Hindlimb muscle (tissue), 1 donor: ENCODE measurements around the gene PPP1R16B. TPM values are rescaled to one million over a fixed set of nuclear protein-coding genes. Genes with fewer than 3 reads are reported as not detected.

Experiments used
- DNase-seq: peaks from one replicate; pipeline ENCODE4 v3.0.0-alpha.2; 2013
- polyA plus RNA-seq: library from polyadenylated mRNA; unstranded; fragments of 120-200 nt; gene quantifications from one replicate; pipeline ENCODE4 v1.2.1, GENCODE V29; 2013; ENCODE audit not compliant: insufficient read length

Gene PPP1R16B
- polyA plus RNA-seq, 1 donor = 3.7 TPM

DNA sequence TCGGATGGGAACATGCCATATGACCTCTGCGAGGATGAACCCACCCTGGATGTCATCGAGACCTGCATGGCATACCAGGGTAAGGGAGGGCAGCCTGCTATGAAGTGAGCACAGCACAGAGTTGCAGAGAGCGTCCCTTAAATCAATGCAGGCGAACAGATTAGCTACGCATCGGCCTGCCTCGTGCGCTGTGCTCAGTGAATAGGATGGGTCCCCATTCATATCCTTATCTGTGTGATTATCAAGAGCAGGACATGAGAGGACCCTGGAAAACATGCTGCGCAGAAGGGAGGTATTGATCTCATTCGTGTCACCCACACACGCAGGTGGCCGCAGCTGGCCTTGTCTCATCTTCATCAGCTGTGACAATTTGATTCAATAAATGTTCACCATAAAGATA is 95.1 kb downstream of the PPP1R16B start:
- DNase-seq = no peak

DNA sequence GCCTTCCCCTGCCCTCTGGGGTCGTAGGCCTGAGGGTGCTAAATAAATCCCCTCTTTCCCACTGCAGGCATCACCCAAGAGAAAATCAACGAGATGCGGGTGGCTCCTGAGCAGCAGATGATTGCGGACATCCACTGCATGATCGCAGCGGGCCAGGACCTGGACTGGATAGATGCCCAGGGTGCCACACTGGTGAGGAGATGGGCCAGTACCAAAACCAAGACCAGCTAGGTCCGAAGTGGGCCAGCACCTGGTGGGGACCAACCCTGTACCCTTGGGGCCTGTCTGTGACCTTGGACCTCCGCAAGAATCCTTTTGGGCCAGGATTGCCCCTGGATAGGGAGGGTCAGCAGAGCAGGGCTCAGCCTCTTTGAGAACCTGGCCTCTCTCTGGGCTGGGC is 97.1 kb downstream of the PPP1R16B start:
- DNase-seq = no peak

DNA sequence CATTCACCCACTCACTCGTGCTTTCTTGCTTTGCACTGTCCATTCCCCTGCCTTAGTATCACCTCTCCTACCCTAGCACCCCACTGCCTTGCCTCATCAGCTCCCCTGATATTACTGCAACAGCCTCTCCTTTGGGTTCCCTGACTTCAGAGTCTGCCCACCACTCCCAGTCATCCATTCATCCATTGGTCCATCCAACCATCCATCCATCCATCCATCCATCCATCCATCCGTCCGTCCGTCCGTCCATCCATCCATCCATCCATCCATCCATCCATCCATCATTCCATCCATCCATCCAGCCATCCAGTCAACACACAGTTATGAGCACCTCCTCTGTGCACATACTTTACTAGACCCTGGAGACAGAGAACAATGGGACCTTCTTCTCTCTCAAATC is 97.8 kb downstream of the PPP1R16B start:
- DNase-seq = no peak

DNA sequence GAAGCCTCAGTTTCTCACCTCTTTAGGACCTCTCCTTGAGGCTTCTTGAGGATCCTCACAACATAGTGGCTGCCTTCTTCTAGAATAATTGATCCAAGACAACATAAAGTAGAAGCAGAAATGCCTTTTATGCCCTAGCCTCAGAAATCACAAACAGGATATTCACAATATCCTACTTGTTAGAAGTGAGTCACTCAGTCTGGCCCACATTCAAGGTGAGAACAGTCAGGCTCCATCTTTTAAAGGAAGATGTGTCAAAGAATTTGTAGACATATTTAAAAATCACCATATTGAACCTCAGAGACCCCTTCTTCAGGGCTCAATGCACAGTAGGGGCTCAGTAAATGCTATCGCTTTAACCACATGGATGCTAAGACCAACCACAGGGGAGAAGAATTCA is 99.9 kb downstream of the PPP1R16B start:
- no peak for DNase-seq

DNA sequence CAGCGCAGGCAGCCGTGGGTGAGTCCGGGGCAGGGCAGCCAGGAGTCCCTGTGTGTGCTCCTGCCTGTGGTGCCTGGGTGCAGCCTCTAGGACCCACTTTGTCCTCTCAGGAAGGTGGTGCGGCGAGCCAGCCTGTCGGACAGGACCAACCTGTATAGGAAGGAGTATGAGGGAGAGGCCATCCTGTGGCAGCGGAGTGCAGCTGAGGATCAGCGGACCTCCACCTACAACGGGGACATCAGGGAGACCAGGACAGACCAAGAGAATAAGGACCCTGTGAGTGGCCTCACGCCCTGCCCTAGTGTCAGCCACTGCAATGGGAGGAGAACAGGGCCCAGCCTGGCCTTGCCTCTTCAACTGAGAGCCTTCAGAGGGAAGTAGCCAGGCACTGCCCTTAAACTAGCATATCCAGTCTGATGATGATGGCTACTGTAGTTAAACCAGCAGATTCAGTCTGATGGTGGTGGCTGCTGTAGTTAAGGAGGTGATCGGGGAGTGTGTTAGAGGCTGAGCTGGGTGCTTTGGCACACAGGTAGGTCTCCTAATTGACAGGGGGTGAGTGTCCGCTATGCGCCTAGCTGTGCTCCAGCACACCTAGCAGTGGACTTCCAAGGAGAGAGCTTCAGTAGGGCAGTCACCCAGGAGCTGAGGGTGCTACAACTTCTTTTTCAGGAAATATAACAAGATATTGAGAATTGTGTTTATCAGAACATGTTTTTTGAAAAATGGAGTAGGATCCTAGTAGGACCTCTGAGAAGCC is 102.6 kb downstream of the PPP1R16B start:
- no peak for DNase-seq

DNA sequence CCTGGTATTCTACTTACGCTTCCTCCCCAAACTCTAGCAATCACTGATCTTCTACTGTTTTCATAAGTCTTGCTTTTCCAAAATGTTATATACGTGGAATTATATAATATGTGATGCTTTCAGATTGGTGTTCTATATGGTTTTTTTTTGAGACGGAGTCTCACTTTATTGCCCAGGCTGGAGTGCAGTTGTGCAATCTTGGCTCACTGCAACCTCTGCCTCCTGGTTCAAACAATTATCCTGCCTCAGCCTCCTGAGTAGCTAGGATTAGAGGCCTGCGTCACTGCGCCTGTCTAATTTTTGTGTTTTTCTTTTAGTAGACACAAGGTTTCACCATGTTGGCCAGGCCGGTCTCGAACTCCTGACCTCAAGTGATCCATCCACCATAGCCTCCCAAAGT is 109.9 kb downstream of the PPP1R16B start:
- no peak for DNase-seq

DNA sequence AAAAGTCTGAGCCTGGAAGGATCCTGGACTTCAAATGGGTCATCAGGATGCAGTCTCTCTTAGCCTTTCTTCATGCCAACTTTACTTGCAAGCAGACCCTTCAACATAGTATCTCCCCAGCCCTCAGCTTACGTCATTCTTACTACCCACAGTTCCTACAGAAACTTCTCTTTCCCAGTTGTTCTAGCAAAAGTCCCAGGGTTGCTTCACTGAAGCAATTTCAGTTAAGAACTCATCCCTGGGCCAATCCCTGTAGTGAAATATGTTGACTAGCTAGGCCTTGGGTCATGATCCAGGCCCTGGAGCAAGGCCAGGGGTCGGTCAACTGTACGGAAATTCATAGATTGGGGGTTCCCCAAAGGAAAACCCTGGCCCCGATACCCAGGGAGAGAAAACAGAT is 112.2 kb downstream of the PPP1R16B start:
- no peak for DNase-seq

DNA sequence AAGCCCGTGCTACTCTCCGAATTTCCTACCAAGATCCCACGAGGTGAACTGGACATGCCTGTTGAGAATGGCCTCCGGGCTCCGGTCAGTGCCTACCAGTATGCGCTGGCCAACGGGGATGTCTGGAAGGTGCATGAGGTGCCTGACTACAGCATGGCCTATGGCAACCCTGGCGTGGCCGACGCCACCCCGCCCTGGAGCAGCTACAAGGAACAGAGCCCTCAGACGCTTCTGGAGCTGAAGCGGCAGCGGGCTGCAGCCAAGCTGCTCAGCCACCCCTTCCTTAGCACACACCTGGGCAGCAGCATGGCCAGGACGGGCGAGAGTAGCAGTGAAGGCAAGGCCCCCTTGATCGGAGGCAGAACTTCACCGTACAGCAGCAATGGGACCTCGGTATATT is 112.7 kb downstream of the PPP1R16B start:
- no peak for DNase-seq

DNA sequence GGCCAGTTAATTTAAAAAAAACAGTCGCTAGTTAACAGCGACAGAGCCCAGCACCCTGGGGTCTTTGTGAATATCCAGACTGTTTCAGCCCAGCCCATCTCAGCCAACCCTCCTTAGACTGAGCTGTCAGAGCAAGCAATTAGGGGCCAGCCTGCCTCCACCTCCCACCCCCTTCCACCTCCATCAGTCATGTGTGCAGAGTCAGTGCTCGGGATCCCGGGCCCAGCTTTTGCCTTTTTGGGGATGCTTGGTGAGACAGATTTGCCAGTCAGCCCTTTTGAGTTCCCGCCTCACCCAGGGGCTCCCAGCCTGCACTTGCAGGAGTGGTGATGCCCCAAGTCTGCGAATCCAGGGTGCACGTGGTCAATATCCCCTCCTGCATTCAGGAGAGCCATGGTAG is 114.2 kb downstream of the PPP1R16B start:
- DNase-seq = no peak

DNA sequence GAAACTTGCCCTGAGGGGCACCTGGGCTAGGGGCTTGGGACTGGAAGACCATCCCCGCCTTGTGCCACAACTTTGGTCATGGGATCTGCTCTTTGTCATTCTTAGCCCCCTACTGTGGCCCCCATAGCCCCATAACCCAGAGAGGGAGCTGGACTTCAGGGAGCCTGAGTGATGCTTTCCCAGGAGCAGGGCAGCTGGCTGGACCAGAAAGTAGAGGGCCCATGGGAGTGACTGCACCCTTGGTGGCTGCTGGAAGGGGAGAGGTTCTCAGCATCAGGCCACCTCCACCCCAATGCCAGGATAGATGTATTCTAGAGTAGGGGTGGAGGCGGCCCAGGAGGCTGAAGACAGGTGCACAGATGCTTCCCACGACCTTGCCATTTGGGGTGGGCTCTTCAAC is 114.9 kb downstream of the PPP1R16B start:
- no peak for DNase-seq

DNA sequence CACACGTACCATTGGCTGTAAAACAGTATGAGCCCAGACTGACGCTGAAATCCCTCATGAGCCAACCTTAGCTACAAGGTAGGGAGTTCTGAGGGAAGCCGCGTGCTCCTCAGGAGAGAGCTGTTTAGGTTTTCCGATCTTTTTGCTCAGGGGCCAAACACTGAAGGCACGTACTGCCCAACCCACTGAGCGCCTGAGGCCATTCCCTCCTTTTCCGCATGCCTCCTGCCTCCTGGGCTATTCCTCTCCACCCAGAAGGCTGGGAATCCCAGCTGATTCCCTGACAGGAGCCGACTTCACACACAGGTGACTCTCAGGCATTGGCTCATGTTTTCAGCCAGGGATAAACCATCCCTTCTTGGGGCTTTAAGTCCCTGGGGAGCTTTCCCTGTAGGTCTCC is 115.4 kb downstream of the PPP1R16B start:
- no peak for DNase-seq

DNA sequence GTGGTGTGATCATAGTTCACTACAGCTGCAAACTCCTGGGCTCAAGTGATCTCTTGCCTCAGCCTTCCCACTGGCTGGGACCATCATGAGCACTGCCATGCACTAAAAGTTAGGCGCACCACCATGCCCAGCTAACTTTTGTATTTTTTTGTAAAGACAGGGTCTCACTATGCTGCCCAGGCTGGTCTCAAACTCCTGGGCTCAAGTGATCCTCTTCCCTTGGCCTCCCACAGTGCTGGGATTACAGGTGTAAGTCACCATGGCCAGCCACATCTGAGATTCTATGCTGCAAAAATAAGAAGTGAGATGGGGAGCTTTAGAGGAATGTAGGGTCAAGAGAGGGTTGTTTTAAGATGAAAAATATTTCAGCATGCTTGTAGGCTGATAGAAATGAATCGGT is 119.2 kb downstream of the PPP1R16B start:
- no peak for DNase-seq

DNA sequence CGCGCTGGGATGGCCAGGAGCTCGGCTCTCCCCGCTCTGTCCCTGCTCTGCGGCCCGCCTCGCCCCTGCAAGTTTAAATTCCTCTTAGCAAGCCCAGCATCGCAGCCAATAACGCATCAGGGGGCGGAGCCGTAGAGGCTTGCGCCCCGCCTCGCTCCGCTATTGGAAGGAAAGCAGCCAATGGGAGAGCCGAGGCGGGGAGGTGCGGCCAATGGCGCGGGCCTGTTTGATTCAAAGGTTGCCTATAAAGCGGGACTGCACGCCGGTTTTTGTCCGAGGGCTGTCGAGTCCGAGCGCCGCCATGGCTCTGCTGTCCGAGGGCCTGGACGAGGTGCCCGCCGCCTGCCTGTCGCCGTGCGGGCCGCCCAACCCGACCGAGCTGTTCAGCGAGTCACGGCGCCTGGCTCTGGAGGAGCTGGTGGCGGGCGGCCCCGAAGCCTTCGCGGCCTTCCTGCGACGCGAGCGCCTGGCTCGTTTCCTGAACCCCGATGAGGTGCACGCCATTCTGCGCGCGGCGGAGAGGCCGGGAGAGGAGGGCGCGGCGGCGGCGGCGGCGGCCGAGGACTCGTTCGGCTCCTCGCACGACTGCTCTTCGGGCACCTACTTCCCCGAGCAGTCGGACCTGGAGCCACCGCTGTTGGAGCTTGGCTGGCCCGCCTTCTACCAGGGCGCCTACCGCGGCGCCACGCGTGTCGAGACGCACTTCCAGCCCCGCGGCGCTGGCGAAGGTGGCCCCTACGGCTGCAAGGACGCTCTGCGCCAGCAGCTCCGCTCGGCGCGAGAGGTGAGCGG is 120.8 kb downstream of the PPP1R16B start, which contains the start of gene FAM83D:
TSS of gene FAM83D (plus strand) at position 276 of the 792 bp plus-strand sequence. CDS start at position 302, 26 bp downstream.
- peak; percentile 95 for DNase-seq

DNA sequence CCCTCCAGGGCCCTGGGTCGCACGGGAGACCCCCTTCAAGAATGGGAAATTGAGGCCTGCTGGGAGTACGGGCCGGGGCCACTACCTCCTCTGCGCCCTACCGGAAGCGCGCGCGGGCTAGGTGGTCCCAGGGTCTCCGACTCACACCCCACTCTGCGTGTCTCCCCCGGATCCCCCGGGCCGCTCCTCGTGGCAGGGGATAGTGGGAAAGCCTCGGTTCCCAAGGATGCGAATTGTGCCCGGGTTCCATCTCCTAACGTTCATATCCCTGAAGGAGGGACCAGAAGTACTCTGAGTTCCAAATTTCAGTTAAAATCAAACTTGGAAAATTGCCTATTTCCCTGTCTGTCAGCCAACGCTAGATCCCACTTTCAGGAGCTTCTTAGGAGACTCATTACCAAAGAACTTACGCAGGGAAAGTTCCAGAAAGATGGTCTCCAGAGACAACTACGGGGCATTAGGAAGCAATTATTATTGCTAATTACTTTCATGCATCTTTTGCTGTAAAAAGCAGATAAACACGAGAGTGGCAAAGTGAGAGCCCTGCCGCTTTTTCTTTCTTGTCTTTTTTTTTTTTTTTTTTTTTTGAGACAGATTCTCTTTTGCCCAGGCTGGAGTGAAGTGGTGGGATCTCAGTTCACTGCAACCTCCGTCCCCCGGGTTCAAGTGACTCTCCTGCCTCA is 121.6 kb downstream of the PPP1R16B start:
- DNase-seq = no peak

DNA sequence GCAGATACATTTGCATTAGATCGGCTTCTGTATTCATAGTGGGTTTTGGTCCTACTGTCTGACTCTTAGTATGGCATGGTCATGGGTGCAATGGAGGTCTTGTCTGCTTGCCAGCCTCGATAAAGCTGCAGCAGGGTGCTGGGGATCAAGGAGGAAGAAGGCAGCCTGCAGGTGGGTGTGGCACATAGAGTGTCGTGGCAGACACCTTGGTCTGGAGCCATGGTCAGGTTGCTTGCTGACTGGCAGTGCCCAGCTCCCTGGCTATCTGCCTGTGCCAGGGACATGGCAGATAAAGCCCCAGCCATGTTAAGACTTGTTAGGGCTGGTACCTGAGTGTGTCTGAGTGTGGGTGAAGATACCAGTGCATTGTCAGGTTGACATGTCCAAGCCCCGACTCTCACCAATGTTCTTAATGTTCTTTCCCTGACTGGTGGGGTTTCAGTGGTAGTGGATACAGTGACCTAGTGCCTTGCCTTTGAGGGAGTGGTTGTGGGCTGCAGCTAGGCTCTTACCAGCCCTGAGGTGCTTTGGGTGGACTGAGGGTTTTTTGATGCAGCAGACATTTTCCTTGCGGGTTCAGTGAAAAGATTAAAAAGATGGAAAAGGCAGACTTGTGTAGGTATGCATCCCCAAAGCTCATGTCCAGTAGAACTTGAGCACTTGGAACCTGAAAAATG is 122.5 kb downstream of the PPP1R16B start:
- no peak for DNase-seq

DNA sequence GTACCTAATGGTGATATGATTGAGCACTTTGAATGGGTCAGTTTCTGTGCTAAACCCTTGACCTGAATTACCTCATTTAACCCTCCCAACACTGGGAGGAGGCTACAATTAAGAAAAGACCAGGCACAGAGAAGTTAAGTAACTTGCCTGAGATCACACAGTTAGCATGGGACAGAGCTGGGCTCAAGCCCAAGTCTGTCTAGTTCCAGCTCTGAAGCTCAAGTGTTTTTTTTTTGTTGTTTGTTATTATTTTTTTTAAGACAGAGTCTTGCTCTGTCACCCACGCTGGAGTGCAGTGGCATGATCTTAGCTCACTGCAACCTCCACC is 124.7 kb downstream of the PPP1R16B start:
- no peak for DNase-seq

DNA sequence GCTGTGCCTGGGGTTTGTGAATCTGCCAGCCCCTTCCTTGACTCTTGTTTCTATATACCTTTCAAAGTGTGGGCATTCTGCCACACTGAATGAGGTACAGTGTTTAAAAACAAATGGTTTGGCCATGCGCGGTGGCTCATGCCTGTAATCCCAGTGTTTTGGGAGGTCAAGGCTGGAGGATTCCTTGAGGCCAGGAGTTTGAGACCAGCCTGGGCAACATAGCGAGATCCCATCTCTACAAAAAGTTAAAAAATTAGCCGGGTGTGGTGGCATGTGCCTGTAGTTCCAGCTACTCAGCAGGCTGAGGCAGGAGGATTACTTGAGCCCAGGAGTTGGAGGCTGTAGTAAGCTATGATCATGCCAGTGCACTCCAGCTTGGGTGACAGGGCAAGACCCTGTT is 126.5 kb downstream of the PPP1R16B start:
- no peak for DNase-seq

DNA sequence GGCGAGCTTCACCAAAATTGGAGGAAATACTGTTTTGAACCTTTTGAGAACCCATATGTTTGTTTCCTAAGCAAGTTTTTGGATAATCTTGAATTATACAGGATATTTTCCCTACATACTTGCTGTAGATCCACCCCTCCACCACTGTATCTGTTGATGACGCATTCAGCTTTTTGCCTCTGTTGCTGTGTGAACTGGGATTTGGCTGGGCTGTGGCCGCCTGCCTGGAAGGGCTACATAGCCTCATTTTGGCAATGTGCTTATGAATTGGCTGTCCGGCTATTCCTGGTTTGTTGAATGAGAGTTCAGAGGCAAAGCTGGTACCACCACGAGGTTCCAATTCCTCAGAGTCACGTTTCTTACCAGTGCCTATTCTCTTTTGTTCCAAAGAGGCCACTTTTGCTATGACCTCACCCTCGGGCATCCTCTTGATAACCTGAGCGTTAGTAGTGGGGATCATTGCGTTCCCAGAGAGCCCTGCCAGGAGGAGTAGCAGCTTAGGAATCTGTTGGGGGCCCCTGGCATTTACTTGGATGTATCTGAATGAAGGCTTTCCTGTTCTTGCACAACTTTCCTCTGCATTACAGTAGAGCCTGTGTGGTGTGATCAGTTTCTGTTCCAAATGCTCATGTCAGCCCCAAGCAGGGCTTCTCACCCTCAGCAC is 127.1 kb downstream of the PPP1R16B start:
- DNase-seq = no peak

DNA sequence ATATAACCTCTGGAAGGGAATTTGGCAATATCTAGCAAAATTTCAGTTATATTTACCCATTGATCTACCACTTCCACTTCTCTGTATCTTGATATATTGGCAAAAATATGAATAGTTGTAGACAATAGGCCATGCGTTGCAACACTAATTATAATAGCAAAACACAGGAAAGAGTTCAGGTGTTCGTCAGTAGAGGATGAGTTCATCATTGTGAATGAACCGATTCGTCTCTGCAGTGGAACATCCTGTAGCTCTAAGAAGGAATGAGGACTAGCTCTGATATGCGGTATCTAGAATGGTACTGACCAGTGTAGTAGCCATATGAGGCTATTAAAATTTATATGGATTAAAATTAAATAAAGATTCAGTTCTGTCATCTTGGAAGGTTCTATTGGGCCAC is 129.0 kb downstream of the PPP1R16B start:
- no peak for DNase-seq

DNA sequence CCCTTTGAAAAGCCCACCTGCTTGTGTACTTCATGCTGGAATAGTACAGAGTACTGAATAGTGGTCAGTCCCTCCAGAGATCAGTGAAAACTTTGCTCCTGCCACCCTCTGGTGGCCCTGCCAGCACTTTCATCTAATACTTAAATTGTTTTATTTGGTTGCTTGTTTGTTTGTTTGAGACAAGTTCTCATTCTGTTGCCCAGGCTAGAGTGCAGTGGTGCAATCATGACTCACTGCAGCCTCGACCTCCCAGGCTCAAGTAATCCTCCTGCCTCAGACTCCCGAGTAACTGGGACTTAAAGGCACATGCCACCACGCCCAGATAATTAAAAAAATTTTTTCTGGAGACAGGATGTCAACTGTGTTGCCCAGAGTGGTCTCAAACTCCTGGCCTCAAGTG is 129.8 kb downstream of the PPP1R16B start:
- DNase-seq = no peak

DNA sequence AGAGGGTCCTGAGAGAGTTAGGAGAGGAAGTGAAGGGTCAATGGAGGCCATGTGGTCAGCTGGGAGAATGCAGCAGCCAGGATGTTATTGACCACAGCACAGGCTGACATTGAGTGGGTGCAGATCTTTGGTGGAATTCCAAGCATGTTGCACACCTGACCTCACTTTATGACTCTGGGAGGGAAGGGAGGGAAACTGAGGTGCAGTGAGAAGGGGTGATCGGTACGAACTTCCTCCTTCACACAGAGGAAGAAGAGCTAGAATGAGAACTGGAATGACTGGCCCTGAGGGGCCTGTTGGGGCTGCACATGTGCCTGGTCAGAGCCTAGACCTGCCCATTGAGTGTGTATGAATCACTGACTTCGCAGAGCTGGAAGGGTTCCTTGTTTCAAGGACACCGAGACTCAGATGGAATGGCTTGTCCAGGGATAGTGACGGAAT is 130.5 kb downstream of the PPP1R16B start:
- no peak for DNase-seq

DNA sequence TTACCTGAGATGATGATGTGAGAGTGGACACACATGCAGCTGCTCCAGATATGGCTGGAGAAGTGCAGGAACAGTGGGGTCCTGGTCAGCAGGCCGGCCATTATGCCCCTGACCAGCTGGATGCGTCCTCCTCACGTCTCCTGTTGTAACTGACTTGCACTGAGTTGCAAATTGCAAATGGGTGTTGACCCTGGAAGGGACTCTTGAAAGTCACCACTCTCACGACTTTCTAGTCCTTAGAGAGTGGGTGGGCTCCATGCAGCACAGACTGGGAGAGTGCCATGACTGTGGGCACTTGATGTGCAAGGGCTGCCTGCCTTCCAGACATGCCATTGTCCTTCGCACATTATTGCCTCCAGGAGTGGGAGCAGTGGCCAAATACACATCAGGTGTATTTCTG is 131.5 kb downstream of the PPP1R16B start:
- no peak for DNase-seq
